ENCODE measurements around the gene MUC6. TPM values are rescaled to one million over a fixed set of nuclear protein-coding genes. Genes with fewer than 3 reads are reported as not detected.

Gene MUC6
- total and polyA plus RNA-seq, 2 experiments from 2014 or later: not detected

- H3K4me2 ChIP-seq (ENCODE audit: unreplicated experiment): no peak overlapping the region
- no peaks in the 10 kb centered on the region for H3K79me2 ChIP-seq (ENCODE audit: insufficient read depth)
- in situ Hi-C loops (cut with MboI): no loop called here
- H3K9ac ChIP-seq: no peak overlapping the region
- H3K9me2 ChIP-seq (ENCODE audit: insufficient read depth): no peaks in the 10 kb centered on the region
- H3K4me1 ChIP-seq (ENCODE audit: insufficient read depth): no peaks in the 10 kb centered on the region
- H3K27me3 ChIP-seq (replicated peaks; ENCODE audit: insufficient read depth): no peaks in the 10 kb centered on the region; the same call in 1 of the 2 replicates
- H3F3A ChIP-seq (ENCODE audit: insufficient read depth): no peaks in the 10 kb centered on the region
- no peaks in the 10 kb centered on the region for H4K20me1 ChIP-seq (ENCODE audit: insufficient read depth)
- no peak overlapping the region for H3K27ac ChIP-seq
- no peak for DNase-seq
- no peak for TF ChIP-seq EZH2phosphoT487 (IDR thresholded peaks at IDR 0.05; ENCODE audit: insufficient read depth, low read depth)
- no peak for TF ChIP-seq EZH2 (IDR thresholded peaks at IDR 0.05; ENCODE audit: insufficient read depth, poor library complexity, severe bottlenecking)
- WGBS, 2 experiments (ENCODE audit: low coverage in 1 of 2, low lambda C conversion rate in 2 of 2, missing lambda C conversion rate in 2 of 2): 42 to 43% methylated on average over 19 to 26 of the region's 26 CpGs
- H3K36me3 ChIP-seq (ENCODE audit: low read depth): no peaks in the 10 kb centered on the region
- H3K4me3 ChIP-seq: no peak overlapping the region
- H2AFZ ChIP-seq: no peak overlapping the region
- H3K9me3 ChIP-seq (ENCODE audit: low read depth): no peaks in the 10 kb centered on the region
Observed at GRCh38 chr11:1037506-1038055, 1.1 kb upstream of the MUC6 start.

GRCh38 chr11:1036931-1037330 is 413 bp upstream of the MUC6 start:
- Histone ChIP-seq H3K4me1 (ENCODE audit: insufficient read depth) (no peaks in the 10 kb centered on the region), H4K20me1 (ENCODE audit: insufficient read depth) (no peaks in the 10 kb centered on the region), H3K79me2 (ENCODE audit: insufficient read depth) (no peaks in the 10 kb centered on the region), H3K9me2 (ENCODE audit: insufficient read depth) (no peaks in the 10 kb centered on the region), H3K4me2 (ENCODE audit: unreplicated experiment) (no peak overlapping the region), H3K9ac (no peak overlapping the region), H3K4me3 (no peak overlapping the region), H3K27ac (no peak overlapping the region), H3K27me3 (replicated peaks; ENCODE audit: insufficient read depth) (no peaks in the 10 kb centered on the region; the same call in 1 of the 2 replicates), H3F3A (ENCODE audit: insufficient read depth) (no peaks in the 10 kb centered on the region), H3K9me3 (ENCODE audit: low read depth) (no peaks in the 10 kb centered on the region), H2AFZ (no peak overlapping the region), H3K36me3 (ENCODE audit: low read depth) (no peaks in the 10 kb centered on the region)
- TF ChIP-seq EZH2 (IDR thresholded peaks at IDR 0.05; ENCODE audit: insufficient read depth, poor library complexity, severe bottlenecking): no peak
- no peak for TF ChIP-seq EZH2phosphoT487 (IDR thresholded peaks at IDR 0.05; ENCODE audit: insufficient read depth, low read depth)
- 41 to 48% methylated on average over 11 to 13 of the region's 13 CpGs for WGBS, 2 experiments (ENCODE audit: low coverage in 1 of 2, low lambda C conversion rate in 2 of 2, missing lambda C conversion rate in 2 of 2)
- in situ Hi-C loops (cut with MboI): no loop called here
- no peak for DNase-seq

GRCh38 chr11:1035577-1036283 is 788 bp downstream of the MUC6 start:
- Histone ChIP-seq H3K4me3 (no peak overlapping the region), H3K36me3 (ENCODE audit: low read depth) (no peaks in the 10 kb centered on the region), H3K4me1 (ENCODE audit: insufficient read depth) (no peaks in the 10 kb centered on the region), H3K4me2 (ENCODE audit: unreplicated experiment) (no peak overlapping the region), H3K9me2 (ENCODE audit: insufficient read depth) (no peaks in the 10 kb centered on the region), H3K9me3 (ENCODE audit: low read depth) (no peaks in the 10 kb centered on the region), H3K79me2 (ENCODE audit: insufficient read depth) (no peaks in the 10 kb centered on the region), H3K9ac (no peak overlapping the region), H3K27me3 (replicated peaks; ENCODE audit: insufficient read depth) (no peaks in the 10 kb centered on the region; the same call in 1 of the 2 replicates), H3K27ac (no peak overlapping the region), H4K20me1 (ENCODE audit: insufficient read depth) (no peaks in the 10 kb centered on the region), H3F3A (ENCODE audit: insufficient read depth) (no peaks in the 10 kb centered on the region), H2AFZ (no peak overlapping the region)
- DNase-seq: no peak
- in situ Hi-C loops (cut with MboI): no loop called here
- TF ChIP-seq EZH2 (IDR thresholded peaks at IDR 0.05; ENCODE audit: insufficient read depth, poor library complexity, severe bottlenecking) (no peak), EZH2phosphoT487 (IDR thresholded peaks at IDR 0.05; ENCODE audit: insufficient read depth, low read depth) (no peak)
- WGBS, 2 experiments (ENCODE audit: low coverage in 1 of 2, low lambda C conversion rate in 2 of 2, missing lambda C conversion rate in 2 of 2): 64 to 72% methylated on average over 9 to 26 of the region's 29 CpGs

DNA sequence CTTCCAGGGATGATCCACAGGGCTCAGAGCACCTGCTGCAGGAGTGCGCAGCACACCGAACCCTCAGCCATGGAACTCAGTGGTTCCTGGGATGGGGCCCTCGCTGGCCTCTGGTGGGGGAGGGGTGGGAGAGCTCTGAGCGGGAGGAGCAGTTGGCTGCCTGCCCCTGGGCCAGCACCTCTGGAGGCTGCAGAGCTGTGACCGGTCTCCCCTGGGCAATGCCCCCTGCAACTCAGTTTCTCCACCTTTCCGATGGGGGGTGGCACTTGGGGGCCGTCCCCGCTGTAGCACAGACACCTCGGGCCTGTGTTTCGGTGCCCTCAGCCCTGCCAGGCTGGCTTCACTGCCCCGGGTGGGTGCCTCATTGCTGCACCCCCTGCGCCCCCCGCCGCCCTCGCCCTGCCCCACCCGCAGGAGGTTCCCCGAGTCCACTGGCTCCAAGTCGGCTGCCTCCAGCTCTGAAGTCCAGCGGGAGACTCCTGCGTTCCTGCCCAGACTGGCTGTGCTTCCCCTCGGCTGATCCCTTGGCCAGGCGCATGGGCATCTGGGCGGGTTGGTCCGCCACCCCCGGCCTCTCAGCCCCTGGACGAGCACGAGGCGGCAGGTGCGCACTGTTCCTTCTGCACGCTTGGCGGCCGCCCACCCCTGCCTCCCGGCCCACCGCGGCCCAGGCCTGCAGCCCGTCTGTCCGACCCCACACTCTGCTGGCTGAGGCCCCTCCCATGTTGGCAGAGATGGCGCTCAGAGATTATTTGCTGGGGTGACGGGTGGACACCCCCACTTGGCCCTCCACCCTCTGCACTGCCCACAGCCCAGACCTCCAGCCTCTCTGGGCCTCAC is 1.8 kb downstream of the MUC6 start:
- Histone ChIP-seq H3F3A (ENCODE audit: insufficient read depth) (no peaks in the 10 kb centered on the region), H3K27ac (no peak overlapping the region), H2AFZ (no peak overlapping the region), H3K4me3 (no peak overlapping the region), H3K36me3 (ENCODE audit: low read depth) (no peaks in the 10 kb centered on the region), H3K79me2 (ENCODE audit: insufficient read depth) (no peaks in the 10 kb centered on the region), H3K9ac (no peak overlapping the region), H4K20me1 (ENCODE audit: insufficient read depth) (no peaks in the 10 kb centered on the region), H3K4me1 (ENCODE audit: insufficient read depth) (no peaks in the 10 kb centered on the region), H3K4me2 (ENCODE audit: unreplicated experiment) (no peak overlapping the region), H3K9me3 (ENCODE audit: low read depth) (no peaks in the 10 kb centered on the region), H3K9me2 (ENCODE audit: insufficient read depth) (no peaks in the 10 kb centered on the region), H3K27me3 (replicated peaks; ENCODE audit: insufficient read depth) (no peaks in the 10 kb centered on the region; the same call in 1 of the 2 replicates)
- DNase-seq: no peak
- WGBS, 2 experiments (ENCODE audit: low coverage in 1 of 2, low lambda C conversion rate in 2 of 2, missing lambda C conversion rate in 2 of 2): 49 to 61% methylated on average over 18 to 38 of the region's 39 CpGs
- in situ Hi-C loops (cut with MboI): no loop called here
- TF ChIP-seq EZH2 (IDR thresholded peaks at IDR 0.05; ENCODE audit: insufficient read depth, poor library complexity, severe bottlenecking) (no peak), EZH2phosphoT487 (IDR thresholded peaks at IDR 0.05; ENCODE audit: insufficient read depth, low read depth) (no peak)

All from GM23248 (cell line).